D721Med (cell line): ENCODE results near the gene CARD14.

Source experiments
- DNase-seq: peaks from one replicate; pipeline ENCODE4 v3.0.0; 2011; ENCODE audit warnings: low spot score; ENCODE audit not compliant: insufficient read length
- FAIRE-seq: peaks from 2 replicates; lab custom pipeline; 2011; peaks lifted over from hg19 to GRCh38; lab: Jason Lieb, UNC
- CTCF ChIP-seq: IDR thresholded peaks from 2 replicates; pipeline ENCODE4 v1.5.1; 2012; ENCODE audit warnings: mild to moderate bottlenecking, control low read depth; ENCODE audit not compliant: insufficient read depth; ENCODE audit errors: missing control alignments

CARD14 gene

GRCh38 chr17:80216473-80217456, 46.9 kb downstream of the CARD14 start:
- FAIRE-seq (no peak), DNase-seq (no peak)
- TF ChIP-seq CTCF, result no peak

GRCh38 chr17:80217703-80218362, 48.0 kb downstream of the CARD14 start:
- TF ChIP-seq CTCF, result no peak
- FAIRE-seq (no peak), DNase-seq (no peak)

- TF ChIP-seq CTCF, result no peak
- FAIRE-seq, result no peak
- DNase-seq, result no peak
Measured at GRCh38 chr17:80218391-80218790, 48.6 kb downstream of the CARD14 start.

GRCh38 chr17:80219013-80219762, 49.4 kb downstream of the CARD14 start:
- no peak for DNase-seq
- no peak for FAIRE-seq
- TF ChIP-seq CTCF, result no peak

GRCh38 chr17:80219763-80220053, 49.9 kb downstream of the CARD14 start:
- FAIRE-seq, result no peak
- no peak for TF ChIP-seq CTCF
- DNase-seq, result no peak

GRCh38 chr17:80220054-80220735, 50.4 kb downstream of the CARD14 start, which contains the start of the genes SGSH and SLC26A11:
Gene SGSH (minus strand): TSS chr17:80220333. CDS start chr17:80220313, 20 bp downstream.
Gene SLC26A11 (plus strand): TSS chr17:80220427. CDS start chr17:80221561, 1,134 bp downstream.
- DNase-seq (peak; percentile 99), FAIRE-seq (no peak)
- no peak for TF ChIP-seq CTCF
